Lower leg skin (tissue), 3 donors: ENCODE results near the gene GTF2IRD1.

ENCODE experiments used
- CTCF ChIP-seq, 3 donors: fragments of 450-650 bp; IDR thresholded peaks; one replicate each; pipeline ENCODE4 v1.5.1; 2016; ENCODE audit warnings: antibody characterized with exemption in 3 of 3, mild to moderate bottlenecking in 3 of 3, moderate library complexity in 2 of 3
- POLR2A ChIP-seq, 2 donors: fragments of 450-650 bp; IDR thresholded peaks; one replicate each; pipeline ENCODE4 v1.6.1; 2016 to 2017; ENCODE audit warnings: antibody characterized with exemption in 2 of 2, mild to moderate bottlenecking in 1 of 2, moderate library complexity in 1 of 2

GRCh38 chr7:74518654-74519053, 64.9 kb downstream of the GTF2IRD1 start:
- TF ChIP-seq CTCF (IDR thresholded peaks at IDR 0.05) (no peak), POLR2A (IDR thresholded peaks at IDR 0.05) (no peak)
